Caco-2 (cell line): ENCODE measurements around the gene TMEM17. TPM values are rescaled to one million over a fixed set of nuclear protein-coding genes. Genes with fewer than 3 reads are reported as not detected.

Experiments used
- BruUV-seq: library from RNA; stranded (reverse); fragments of 400-500 nt; replicated peaks from 2 replicates; lab custom pipeline; 2021; lab: Mats Ljungman, UMichigan
- CTCF ChIA-PET: fragments of 300-600 bp; sonication (Branson Sonifier 250); formaldehyde crosslinking; loops from one replicate; lab custom pipeline; 2022; ENCODE audit warnings: antibody characterized with exemption; lab: Charles Lee
- POLR2A ChIA-PET: fragments of 300-600 bp; sonication (Branson Sonifier 250); formaldehyde crosslinking; loops from one replicate; lab custom pipeline; 2022; ENCODE audit warnings: antibody characterized with exemption; lab: Charles Lee
- DNase-seq, 2 experiments: peaks; one replicate each; pipeline versions ENCODE4 v3.0.0 to v3.0.0-alpha.2; 2020 to 2022
- H3K27me3 ChIP-seq: replicated peaks from 2 replicates; pipeline ENCODE4 v1.6.0; 2011; ENCODE audit warnings: low read length; ENCODE audit not compliant: control insufficient read depth, insufficient read depth
- H3K36me3 ChIP-seq: 2 replicates; pipeline ENCODE4 v1.5.1; 2011; ENCODE audit warnings: low read length; ENCODE audit not compliant: control insufficient read depth, insufficient read depth
- H3K4me1 ChIP-seq: fragments of 250-450 bp; sonication (Bioruptor Pico); 2 replicates; pipeline ENCODE4 v1.5.1; 2020; ENCODE audit warnings: mild to moderate bottlenecking
- H3K4me3 ChIP-seq: 2 replicates; pipeline ENCODE4 v1.5.1; 2011; ENCODE audit warnings: low read depth, mild to moderate bottlenecking, control low read depth, low read length
- H3K9me3 ChIP-seq: fragments of 250-450 bp; sonication (Bioruptor Pico); 2 replicates; pipeline ENCODE4 v1.5.1; 2020; ENCODE audit warnings: mild to moderate bottlenecking, moderate library complexity
- H3K27ac Mint-ChIP-seq: one replicate; pipeline ENCODE4 v1.8.0; 2022; ENCODE audit warnings: mixed read lengths; ENCODE audit not compliant: unreplicated experiment
- H3K27me3 Mint-ChIP-seq: one replicate; pipeline ENCODE4 v1.8.0; 2022; ENCODE audit warnings: mixed read lengths; ENCODE audit not compliant: insufficient read depth, unreplicated experiment
- H3K36me3 Mint-ChIP-seq: one replicate; pipeline ENCODE4 v1.8.0; 2022; ENCODE audit warnings: mild to moderate bottlenecking, mixed read lengths; ENCODE audit not compliant: insufficient read depth, unreplicated experiment
- H3K4me1 Mint-ChIP-seq: one replicate; pipeline ENCODE4 v1.8.0; 2022; ENCODE audit warnings: low read depth, mixed read lengths; ENCODE audit not compliant: unreplicated experiment
- H3K4me3 Mint-ChIP-seq: one replicate; pipeline ENCODE4 v1.8.0; 2022; ENCODE audit warnings: mild to moderate bottlenecking, moderate library complexity, mixed read lengths; ENCODE audit not compliant: unreplicated experiment
- H3K9me3 Mint-ChIP-seq: one replicate; pipeline ENCODE4 v1.8.0; 2022; ENCODE audit warnings: mixed read lengths; ENCODE audit not compliant: unreplicated experiment
- CTCF ChIP-seq, 2 experiments: fragments of 200-600 bp in 1 of 2; IDR thresholded peaks; 1 replicate in 1 of 2; 2 replicates in 1 of 2; pipeline versions ENCODE4 v1.5.1 to v1.8.0; 2011 to 2022; ENCODE audit warnings: antibody characterized with exemption in 1 of 2, control low read depth in 1 of 2, inconsistent platforms in 1 of 2, low read depth in 1 of 2, low read length in 1 of 2, mild to moderate bottlenecking in 1 of 2, moderate library complexity in 1 of 2; ENCODE audit not compliant: insufficient read depth in 1 of 2, severe bottlenecking in 1 of 2, unreplicated experiment in 1 of 2
- intact Hi-C: fragments of 100-400 bp; cut with micrococcal nuclease; formaldehyde crosslinking; loops from one replicate; pipeline ENCODE4 v1.10.0; 2022; ENCODE audit not compliant: unreplicated experiment
- total RNA-seq: library from RNA; stranded (reverse); gene quantifications from 2 replicates; pipeline ENCODE4 v1.2.3, GENCODE V29; 2022

TMEM17 gene
- total RNA-seq, 1 experiment from 2014 or later, result 3.3 TPM

GRCh38 chr2:62465741-62466502 is 40.1 kb downstream of the TMEM17 start:
- CTCF ChIA-PET, result interaction anchor here (0.5 to 2.2 kb wide), 3 partner anchors 8 to 292 kb away, joined by 3 to 9 read pairs (median 7); no protein-coding TSS in a partner anchor
- no peaks in the 10 kb centered on the region for H3K9me3 Mint-ChIP-seq
- H3K4me1 Mint-ChIP-seq, result peaks cover 7% of the 10 kb centered on the region
- POLR2A ChIA-PET, result no interaction called here
- DNase-seq, result no peak
- no TSS peak for BruUV-seq
- TF ChIP-seq CTCF (IDR thresholded peaks at IDR 0.05; ENCODE audit: insufficient read depth in 1 of 2, low read depth in 1 of 2, low read length in 1 of 2, severe bottlenecking in 1 of 2, unreplicated experiment in 1 of 2), result no peak
- H3K4me3 ChIP-seq, result no peak overlapping the region
- H3K36me3 ChIP-seq, result no peaks in the 10 kb centered on the region
- H3K27me3 Mint-ChIP-seq, result no peaks in the 10 kb centered on the region
- H3K27me3 ChIP-seq, result no peaks in the 10 kb centered on the region
- intact Hi-C loops, result no loop called here
- peaks cover 10% of the 10 kb centered on the region for H3K4me1 ChIP-seq
- no peak overlapping the region for H3K27ac Mint-ChIP-seq
- H3K9me3 ChIP-seq, result no peaks in the 10 kb centered on the region; the same call in 1 of the 2 replicates
- no peak overlapping the region for H3K4me3 Mint-ChIP-seq
- no peaks in the 10 kb centered on the region for H3K36me3 Mint-ChIP-seq

- BruUV-seq, result no TSS peak
- peaks cover 7% of the 10 kb centered on the region for H3K4me1 Mint-ChIP-seq
- Histone ChIP-seq H3K4me3 (no peak overlapping the region), H3K27me3 (no peaks in the 10 kb centered on the region), H3K4me1 (peaks cover 10% of the 10 kb centered on the region), H3K36me3 (no peaks in the 10 kb centered on the region), H3K9me3 (no peaks in the 10 kb centered on the region)
- ChIA-PET CTCF (interaction anchor here (0.6 to 0.7 kb wide), 2 partner anchors 292 to 1022 kb away, joined by 6 to 7 read pairs; no protein-coding TSS in a partner anchor), POLR2A (no interaction called here)
- no peak for DNase-seq
- H3K27ac Mint-ChIP-seq, result no peak overlapping the region
- no peak overlapping the region for H3K4me3 Mint-ChIP-seq
- no peaks in the 10 kb centered on the region for H3K9me3 Mint-ChIP-seq
- H3K27me3 Mint-ChIP-seq, result no peaks in the 10 kb centered on the region
- TF ChIP-seq CTCF (IDR thresholded peaks at IDR 0.05; ENCODE audit: insufficient read depth in 1 of 2, low read depth in 1 of 2, low read length in 1 of 2, severe bottlenecking in 1 of 2, unreplicated experiment in 1 of 2), result no peak
- H3K36me3 Mint-ChIP-seq, result no peaks in the 10 kb centered on the region
- intact Hi-C loops, result no loop called here
Measured at GRCh38 chr2:62465039-62465740, 40.8 kb downstream of the TMEM17 start.

- Mint-ChIP-seq H3K4me3 (no peak overlapping the region), H3K4me1 (peaks cover 7% of the 10 kb centered on the region), H3K36me3 (no peaks in the 10 kb centered on the region), H3K9me3 (no peaks in the 10 kb centered on the region), H3K27me3 (no peaks in the 10 kb centered on the region), H3K27ac (no peak overlapping the region)
- no TSS peak for BruUV-seq
- TF ChIP-seq CTCF (IDR thresholded peaks at IDR 0.05; ENCODE audit: insufficient read depth in 1 of 2, low read depth in 1 of 2, low read length in 1 of 2, severe bottlenecking in 1 of 2, unreplicated experiment in 1 of 2), result no peak
- ChIA-PET CTCF (interaction anchor here (0.5 kb wide), 1 partner anchor 15 kb away, joined by 4 read pairs; no protein-coding TSS in a partner anchor), POLR2A (no interaction called here)
- Histone ChIP-seq H3K36me3 (no peaks in the 10 kb centered on the region), H3K27me3 (no peaks in the 10 kb centered on the region), H3K9me3 (no peaks in the 10 kb centered on the region), H3K4me1 (peaks cover 10% of the 10 kb centered on the region), H3K4me3 (no peak overlapping the region)
- DNase-seq, result no peak
- intact Hi-C loops, result no loop called here
Measured at GRCh38 chr2:62464221-62465007, 41.6 kb downstream of the TMEM17 start.
